Measurements from ENCODE around the gene UBR7.
"Not testable (repeated sequence)": the region's sequence is repeated elsewhere in the genome, so short reads cannot be mapped to it uniquely, and the experiment has no call there.

- TF ChIP-seq ZNF565 (CRISPR knock-in tag; conservative IDR thresholded peaks at IDR 0.05; ENCODE audit: low read depth); PATZ1 (CRISPR knock-in tag; IDR thresholded peaks at IDR 0.05; ENCODE audit: borderline replicate concordance); RARB (CRISPR knock-in tag; IDR thresholded peaks at IDR 0.05); CSRNP3 (CRISPR knock-in tag; IDR thresholded peaks at IDR 0.05); CREB5 (CRISPR knock-in tag; IDR thresholded peaks at IDR 0.05; ENCODE audit: low read depth); ZFP3 (CRISPR knock-in tag; IDR thresholded peaks at IDR 0.05); OSR1 (CRISPR knock-in tag; IDR thresholded peaks at IDR 0.05): not testable (repeated sequence)
These were observed 32.3 kb upstream of the UBR7 start for GRCh38 chr14:93174731-93175130.

All from SK-N-SH treated with all-trans-retinoic acid at 6 μM for 48 hours (cell line).